Left kidney (tissue), 2 donors: ENCODE results near the gene ITGA1. TPM values are rescaled to one million over a fixed set of nuclear protein-coding genes. Genes with fewer than 3 reads are reported as not detected.

Source experiments
- DNase-seq: peaks from one replicate; pipeline ENCODE4 v3.0.0-alpha.2; 2013
- polyA plus RNA-seq: library from polyadenylated mRNA; unstranded; fragments of 120-200 nt; gene quantifications from one replicate; pipeline ENCODE4 v1.2.1, GENCODE V29; 2013; ENCODE audit not compliant: insufficient read length

ITGA1 gene
- polyA plus RNA-seq, 1 donor: 60.0 TPM

DNA sequence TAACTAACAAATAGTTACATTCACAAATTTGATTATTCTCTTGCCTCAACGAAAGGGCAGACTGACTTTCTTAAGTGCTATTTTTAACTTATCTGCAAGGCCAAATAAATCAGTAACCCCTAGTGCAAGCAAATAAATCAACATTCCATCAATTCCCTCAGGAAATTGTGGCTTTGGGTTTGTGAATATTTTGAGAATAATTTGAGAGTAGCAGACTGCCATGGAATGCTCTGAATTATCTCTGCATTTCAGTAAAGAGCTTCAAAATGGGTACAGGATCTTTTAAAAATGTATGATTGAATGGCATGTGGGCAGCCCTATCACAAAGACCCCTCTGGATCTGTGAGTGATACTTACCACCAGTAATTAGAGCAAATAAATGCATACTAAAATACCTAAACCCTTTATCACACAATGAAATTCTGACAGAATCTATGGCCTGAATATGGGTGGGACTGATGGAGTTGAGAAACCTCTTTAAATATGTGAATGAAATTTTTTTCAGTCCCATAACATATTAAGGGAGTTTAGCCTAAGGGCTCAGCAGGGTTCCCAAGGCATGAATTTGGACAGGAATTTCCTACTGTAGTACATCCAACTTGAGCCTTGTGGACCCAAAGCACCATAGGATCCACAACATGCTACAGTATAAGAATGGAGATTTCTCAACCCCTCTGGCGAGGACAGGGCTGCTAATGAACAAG, 109.0 kb downstream of the ITGA1 start:
- DNase-seq: no peak

DNA sequence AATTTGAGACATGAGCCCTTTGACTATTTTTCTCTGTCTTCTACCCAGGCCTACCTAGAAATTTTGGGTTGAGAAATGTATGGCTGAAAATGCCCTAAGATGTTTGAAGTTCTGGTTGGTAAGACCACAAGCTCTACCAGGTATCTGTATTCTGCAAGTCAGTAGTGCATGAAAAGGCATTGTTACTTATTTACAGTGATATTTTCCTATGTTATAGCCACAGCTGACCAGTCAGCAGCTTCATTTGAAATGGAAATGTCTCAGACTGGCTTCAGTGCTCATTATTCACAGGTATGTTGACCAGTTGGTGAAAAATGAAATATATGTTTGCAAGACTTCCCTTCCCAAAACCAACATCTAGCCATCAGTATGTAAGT, 109.5 kb downstream of the ITGA1 start:
- no peak for DNase-seq

DNA sequence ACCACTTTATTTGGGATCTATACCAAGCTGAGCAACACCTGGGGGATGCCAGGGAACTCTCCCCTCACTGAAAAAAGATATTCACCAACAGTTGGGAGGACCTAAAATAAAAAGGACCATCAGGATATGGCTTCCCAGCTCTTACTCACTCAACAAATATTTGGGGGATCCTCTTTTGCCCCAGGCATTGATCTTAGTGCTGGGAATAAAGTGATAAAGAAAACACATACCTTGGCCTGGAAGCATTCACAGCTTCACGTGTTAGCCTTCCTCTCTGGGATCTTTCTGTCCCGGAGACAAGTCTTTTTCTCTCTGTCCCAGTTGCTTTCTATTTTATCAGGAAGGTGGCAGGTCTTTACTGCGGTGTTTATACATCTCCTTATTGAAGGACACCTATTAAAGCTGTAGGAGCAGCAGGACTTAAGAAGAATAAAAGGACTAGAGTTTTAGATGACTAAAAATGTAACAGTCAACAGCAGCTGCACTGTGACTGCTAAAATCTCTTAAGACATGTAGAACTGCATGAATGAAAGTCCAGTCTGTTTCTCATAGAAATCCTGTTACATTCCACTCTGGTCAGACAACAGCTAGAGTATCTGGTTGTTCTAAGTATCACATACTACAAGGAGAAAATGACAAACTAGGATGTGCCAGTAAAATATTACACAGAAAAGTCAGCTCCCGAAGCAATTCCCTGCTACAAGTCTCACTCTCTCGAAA, 111.4 kb downstream of the ITGA1 start:
- DNase-seq: no peak

DNA sequence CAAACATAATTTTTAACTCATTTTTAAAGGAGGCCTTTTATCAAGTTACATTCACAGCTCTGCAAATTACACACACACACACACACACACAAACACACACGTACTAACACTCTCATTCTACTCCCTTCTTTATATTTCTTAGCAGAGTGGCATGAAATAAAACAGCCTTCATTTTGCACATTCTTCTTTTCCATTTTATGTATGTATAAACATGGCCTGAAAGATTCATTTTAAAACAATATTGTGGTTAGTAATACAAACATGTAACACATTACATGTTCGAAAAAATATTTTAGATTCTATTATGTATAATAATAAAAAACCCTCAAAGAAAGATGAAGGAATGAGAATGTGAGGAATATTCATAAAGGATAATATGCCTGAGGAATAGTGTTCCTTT, 115.4 kb downstream of the ITGA1 start:
- DNase-seq: no peak

DNA sequence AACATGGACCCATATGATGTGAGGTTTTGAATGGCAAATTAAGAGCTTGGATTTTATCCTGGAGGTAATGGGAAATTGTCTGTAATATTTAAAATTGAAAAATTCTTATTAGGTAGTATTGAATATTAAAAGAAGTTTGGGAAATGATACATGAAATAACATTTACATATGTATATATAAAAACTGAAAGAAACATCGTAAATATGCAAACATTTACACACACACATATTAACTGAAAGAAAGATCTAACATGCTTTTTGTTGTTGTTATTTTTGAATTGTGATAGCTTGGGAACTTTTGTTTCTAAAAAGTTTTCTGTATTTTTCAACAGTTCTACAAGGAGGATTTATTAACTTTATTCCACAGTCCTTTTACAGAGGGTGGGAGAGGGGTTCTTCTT, 118.6 kb downstream of the ITGA1 start:
- no peak for DNase-seq

DNA sequence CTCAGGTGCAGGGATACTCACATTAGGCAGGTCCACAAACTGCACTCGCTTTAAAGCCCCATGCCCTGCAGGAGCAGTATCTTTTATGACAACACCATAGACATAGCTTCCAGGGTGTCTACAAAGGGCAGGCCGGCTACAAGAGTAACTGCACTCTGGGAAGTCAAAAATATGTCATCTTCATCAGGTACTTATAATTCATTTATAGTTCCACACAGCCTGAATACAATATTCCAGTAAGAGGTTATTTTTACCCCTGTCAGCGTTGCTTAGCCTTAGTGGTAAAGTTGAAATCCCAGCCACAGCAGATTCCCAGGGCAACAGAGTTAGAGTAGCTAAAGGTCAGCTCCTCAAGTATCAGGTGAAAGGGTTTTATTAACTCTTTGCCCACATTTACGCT, 119.1 kb downstream of the ITGA1 start:
- no peak for DNase-seq

DNA sequence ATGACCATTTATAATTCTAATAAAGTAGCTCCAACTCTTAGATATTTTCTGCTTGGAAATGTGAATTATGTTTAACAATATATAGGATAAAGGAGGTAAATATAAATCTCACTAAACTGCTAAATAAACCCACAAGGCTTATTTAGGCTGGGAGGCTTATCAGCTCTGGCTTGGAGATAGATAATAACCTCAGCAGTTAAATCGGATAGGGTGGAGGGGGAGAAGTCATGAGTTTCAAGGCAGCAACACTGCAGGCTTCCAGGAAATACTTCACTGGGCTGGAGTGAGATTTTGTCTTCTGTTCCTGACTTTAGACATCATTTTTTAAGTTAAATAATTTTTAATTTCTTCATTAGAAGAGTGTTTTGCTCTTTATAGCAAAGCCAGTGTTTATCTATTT, 121.5 kb downstream of the ITGA1 start:
- no peak for DNase-seq

DNA sequence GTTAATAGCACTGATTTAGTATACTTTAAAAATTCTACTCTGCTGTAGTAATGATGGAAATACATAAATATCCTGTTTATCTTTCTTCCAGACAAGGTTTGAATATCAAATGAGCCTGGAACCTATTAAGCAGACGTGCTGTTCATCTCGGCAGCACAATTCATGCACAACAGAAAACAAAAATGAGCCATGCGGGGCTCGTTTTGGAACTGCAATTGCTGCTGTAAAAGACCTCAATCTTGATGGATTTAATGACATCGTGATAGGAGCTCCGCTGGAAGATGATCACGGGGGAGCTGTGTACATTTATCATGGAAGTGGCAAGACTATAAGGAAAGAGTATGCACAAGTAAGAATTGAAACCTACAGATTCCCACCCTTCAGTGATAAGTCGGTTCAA, 122.4 kb downstream of the ITGA1 start:
- no peak for DNase-seq

DNA sequence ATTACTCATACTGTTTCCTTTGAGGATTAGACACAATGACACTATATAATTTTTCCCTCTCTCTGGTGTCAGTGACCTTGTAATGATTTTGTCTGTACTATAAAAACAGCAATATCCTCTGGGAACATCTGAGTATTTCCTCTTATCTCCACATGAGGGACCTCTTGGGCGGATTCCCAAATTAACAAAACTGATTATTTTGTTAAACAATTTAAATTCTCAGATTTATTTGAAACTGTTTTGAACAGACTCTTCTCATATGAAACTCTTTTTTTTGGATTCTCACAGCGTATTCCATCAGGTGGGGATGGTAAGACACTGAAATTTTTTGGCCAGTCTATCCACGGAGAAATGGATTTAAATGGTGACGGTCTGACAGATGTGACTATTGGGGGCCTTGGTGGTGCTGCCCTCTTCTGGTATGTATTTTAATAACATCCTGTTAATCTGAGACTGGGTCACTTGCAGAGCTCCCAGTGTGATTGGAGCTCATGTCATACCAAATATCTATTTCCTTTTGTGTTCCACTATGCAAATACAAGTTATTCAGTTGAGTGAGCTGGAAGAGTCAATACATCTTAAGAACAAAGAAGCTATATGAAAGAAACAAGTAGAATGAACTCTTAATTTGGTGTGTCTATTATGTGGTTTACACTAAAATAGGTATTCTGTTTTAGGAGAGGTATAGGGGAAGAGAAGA, 127.6 kb downstream of the ITGA1 start:
- peak; percentile 75 for DNase-seq

DNA sequence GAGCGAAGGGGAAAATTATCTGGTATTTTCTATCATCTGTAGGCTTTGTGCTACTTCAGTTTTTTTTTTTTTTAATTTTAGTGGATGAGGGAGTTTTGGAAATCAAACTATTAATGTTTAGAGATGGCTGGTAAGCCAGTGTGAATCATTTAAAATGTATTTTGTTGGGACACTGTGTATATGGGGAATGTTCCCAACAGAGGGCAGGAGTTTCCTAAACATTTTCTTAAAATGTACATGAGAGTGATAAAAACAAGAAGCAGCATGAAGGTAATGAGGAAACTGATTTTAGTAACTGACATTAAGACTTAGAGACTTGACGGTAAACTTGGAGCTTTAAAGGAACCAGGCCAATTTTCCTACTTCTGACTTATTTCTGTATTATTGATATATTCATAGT, 133.2 kb downstream of the ITGA1 start:
- no peak for DNase-seq

DNA sequence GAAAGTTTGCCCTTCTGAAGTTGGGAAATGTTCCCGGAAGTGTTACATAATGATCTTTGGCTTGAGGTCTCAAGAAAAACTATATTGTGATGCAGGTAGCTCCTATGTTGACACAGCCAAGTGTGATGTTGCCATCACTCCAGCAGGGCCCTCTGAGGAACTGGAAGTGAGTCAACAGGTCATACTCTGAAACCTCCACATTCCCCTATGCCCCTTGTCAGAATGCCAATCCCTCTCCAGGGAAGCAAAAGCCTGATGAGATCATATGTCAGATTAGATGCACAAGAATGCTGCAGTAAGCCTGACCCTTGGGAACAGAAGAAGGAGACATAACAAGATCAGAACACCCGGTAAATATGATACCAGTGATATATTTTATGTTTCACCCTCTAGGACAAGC, 134.7 kb downstream of the ITGA1 start:
- DNase-seq: no peak

DNA sequence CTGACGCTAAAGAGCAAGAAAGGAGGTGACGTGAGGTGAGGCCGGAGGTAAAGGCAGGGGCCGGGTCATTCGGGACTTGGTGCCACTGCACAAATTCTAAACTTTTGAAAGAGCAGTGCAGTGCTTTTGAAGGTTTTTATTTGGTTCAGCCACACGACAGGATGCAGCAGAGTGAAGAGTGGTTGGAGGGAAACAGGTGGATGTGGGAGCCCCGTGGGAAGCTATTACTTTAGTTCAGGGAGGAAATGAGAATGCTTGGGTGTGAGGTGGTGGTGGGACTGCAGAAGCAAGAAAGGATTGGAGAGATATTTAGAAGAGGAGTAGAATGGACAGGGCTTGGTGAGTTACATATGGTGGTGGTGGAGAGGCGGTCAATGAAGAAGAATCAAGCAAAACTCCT, 136.7 kb downstream of the ITGA1 start:
- no peak for DNase-seq

DNA sequence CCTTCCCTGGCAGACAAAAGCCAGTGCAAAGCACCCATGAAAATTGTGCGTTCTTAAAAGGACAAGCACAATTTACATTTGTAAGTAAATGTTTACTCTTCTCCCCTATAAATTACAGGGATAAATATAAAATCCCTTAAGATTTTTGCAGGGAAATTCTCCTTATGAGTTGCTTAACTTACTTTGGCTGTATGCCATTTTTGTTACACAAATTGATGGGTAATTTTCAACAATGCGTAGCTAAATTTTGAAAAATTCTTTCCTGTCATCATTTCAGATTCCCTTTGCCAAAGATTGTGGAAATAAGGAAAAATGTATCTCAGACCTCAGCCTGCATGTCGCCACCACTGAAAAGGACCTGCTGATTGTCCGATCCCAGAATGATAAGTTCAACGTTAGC, 137.3 kb downstream of the ITGA1 start:
- no peak for DNase-seq

DNA sequence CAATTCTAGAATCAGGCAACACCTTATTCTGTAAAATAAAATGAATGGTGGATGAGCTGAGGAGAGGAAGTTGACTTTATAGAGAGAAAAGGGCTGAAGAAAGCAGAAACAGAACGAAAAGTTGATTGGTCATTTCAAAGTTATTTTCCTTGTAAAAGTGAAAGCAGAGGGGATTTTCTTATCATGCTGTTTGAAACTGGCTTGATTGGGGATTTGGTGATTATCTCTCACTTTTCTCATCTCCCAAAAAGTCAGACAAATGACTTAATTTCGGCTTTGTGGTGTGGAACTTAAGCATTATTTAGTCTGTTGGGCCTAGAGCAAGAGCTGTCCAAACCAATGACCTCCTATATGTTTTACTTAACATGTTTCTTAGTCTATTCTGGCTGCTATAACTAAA, 141.0 kb downstream of the ITGA1 start:
- no peak for DNase-seq

DNA sequence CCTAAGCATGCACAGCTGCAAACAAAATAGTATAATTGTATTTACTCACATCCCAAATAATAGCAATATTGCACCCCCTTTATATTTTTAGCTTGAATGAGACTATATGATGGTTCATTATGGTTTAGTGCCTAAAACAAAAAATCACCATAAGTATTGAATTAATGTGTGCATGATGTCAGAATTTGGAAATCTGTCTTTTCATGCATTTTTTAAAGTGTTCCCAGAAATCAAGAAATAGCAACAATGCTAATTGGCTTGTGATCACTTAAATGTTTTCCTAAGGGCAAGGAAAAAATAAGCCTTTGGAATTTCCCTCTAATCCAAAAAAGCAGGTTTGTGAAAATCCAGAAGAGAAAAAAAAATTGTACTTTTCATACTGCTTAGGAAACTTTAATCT, 150.5 kb downstream of the ITGA1 start:
- no peak for DNase-seq

DNA sequence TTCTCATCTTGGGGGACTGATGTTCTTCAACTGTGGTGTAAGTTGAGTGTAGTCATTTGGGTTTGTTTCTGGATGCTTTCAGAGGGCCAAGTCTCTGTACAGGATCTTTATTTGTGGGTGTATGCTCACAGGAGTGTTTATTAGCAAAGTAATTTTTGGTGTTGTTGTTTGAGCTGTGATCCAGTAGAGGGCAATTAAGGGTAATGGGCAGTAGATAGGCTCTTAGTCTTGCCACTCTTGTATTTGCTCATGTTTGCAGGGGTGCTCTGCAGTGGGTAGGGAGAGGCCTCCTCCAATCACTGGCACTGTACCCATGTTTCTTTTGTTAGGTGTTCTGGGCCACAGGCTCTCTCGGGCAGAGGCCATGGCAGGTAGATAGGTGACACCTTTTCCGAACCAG, 155.6 kb downstream of the ITGA1 start:
- no peak for DNase-seq

DNA sequence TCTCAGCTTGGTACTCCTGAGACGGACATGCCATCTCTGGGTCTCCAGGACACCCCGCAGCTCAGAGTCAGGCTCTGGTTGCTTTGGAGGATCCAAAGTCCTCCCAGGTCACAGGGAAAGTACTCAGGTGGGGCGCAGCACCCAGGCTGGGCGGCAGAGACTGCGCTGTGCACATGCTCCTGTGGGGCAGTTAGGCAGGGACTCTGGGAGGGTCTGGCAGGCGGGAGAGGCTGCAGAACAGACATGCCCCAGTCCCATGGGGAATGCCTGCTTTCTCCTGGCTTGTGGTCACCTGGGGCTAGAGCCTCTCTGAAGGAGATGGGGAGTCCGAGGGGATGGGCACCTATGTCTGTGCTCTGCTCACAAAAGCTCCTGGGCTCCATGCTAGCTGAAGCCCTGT, 156.1 kb downstream of the ITGA1 start:
- DNase-seq: no peak

DNA sequence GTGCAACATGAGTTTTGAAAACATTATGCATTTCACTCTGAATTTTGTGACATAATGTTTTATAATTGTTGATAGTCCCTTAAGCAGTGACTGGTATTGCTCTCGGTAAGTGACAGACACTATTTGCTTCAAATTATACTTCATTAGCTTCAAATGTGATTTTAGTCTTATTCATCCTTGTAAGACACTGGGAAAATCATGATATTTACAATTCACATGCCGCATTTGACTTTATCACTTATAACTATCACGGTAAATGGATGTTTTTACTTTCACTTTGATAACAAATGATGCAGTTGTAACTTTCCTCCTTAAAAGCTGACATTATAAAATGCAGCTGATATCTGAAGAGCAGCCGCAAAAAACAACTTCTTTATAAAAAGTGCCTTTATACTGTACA, 157.3 kb downstream of the ITGA1 start:
- DNase-seq: no peak

DNA sequence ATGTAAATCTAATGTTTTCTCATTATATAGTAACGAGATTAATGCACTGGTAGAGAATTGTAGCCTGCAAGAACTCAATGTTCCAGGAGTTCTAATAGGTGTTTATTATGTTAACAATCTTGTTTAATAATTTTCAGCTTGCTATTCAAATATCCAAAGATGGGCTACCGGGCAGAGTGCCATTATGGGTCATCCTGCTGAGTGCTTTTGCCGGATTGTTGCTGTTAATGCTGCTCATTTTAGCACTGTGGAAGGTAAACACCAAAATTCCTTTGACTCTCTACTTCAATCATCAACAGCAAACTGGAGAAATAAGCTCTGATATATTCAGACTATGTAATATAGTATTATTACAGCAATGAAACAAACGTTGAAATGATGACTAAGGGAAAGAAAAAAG, 159.5 kb downstream of the ITGA1 start:
- no peak for DNase-seq

DNA sequence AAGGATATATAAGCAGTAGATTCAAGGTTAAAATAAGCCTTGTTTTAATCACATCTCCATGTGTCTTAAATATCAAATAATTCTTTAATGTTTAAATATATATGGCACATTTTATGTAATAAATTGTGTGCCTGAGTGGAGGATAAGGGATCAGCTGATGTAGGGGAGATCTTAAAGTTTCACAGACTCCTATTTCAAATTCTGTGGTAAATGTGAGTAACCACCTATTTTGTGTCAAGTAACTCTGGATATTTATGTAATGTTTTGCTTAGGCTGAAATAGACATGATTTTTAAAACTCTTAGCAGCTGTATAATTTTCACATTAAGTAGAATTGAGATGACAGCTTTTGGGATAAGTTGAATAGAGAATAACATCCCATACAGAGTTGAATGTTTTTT, 160.1 kb downstream of the ITGA1 start:
- DNase-seq: no peak

DNA sequence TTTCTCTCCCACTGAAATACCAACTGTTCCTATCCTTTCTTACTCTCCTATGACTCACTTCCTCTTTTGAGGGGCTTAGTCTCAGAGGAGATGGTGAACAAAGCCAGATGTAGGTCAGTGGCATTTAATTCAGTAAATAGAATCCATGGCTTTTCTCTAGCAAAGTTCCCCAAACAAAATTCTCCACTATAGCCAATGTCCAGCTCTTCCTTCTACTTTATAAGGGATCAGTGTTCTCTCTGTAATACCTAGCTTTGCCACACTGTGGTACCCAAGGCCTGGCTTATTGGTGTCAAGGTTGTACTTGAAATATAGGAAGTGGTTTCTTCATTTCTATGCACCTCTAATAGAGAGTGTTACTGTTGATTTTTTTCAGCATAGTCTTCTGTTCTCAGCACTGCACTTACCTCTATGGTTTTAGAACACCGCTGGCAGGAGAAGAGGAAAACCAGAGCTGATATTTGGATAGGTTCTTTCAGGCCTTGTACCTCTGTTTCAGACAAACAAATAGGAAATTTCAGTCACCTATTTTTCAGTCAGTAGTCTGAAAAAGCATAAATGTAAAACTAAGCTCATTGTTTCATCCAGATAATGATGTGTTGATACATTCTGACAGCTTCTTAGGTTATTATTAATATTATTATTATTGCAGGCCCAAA, 160.8 kb downstream of the ITGA1 start:
- DNase-seq: peak; percentile 78

DNA sequence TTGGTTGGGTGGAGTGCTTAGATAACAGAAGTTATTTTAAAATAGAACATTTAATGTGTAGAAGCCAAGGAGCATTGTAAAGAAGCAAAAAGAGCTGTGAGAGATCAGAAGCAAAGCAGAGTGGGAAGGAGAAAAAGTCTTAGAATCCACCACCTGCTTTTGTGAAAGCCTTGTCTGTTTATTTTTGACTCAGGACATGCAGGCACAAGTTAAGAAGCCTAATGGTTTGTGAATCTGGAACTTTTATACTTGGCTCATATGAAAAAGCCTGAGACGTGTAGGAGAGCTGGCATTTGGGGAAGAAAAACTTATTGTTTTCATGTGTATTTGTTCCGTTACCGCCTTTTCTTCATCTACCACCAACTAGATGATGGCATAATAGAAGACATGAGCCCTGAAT, 163.0 kb downstream of the ITGA1 start:
- DNase-seq: no peak

DNA sequence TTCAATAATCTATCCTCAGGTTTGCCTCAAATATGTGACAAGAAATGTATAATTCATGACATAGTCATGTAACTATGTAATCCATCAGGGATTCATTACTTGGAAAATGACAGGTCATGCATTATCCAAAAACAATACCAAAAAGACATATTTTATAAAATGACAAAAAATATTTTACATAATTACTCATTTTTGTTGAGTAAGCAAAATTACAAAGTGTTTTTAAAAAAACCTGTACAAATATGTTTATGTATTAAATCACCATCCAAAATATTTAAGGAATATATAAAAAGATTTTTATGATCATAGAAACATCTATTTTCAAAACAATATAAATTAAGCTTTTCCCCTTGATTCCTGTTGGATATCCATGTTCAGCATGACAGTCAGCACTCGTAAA, 164.8 kb downstream of the ITGA1 start:
- DNase-seq: no peak
